Bone marrow (tissue), 2 donors: Measurements from ENCODE around the gene PRRT1B.
"Not testable (repeated sequence)": the region's sequence is repeated elsewhere in the genome, so short reads cannot be mapped to it uniquely, and the experiment has no call there.

ENCODE experiments used
- DNase-seq, 2 donors: peaks; one replicate each; lab custom pipeline; 2025; lab: John Stamatoyannopoulos, UW

PRRT1B gene

GRCh38 chr9:131522257-131523085 lies 22.9 kb upstream of the PRRT1B start:
- no peak for DNase-seq

GRCh38 chr9:131523086-131523388 lies 22.3 kb upstream of the PRRT1B start:
- DNase-seq: no peak

DNA sequence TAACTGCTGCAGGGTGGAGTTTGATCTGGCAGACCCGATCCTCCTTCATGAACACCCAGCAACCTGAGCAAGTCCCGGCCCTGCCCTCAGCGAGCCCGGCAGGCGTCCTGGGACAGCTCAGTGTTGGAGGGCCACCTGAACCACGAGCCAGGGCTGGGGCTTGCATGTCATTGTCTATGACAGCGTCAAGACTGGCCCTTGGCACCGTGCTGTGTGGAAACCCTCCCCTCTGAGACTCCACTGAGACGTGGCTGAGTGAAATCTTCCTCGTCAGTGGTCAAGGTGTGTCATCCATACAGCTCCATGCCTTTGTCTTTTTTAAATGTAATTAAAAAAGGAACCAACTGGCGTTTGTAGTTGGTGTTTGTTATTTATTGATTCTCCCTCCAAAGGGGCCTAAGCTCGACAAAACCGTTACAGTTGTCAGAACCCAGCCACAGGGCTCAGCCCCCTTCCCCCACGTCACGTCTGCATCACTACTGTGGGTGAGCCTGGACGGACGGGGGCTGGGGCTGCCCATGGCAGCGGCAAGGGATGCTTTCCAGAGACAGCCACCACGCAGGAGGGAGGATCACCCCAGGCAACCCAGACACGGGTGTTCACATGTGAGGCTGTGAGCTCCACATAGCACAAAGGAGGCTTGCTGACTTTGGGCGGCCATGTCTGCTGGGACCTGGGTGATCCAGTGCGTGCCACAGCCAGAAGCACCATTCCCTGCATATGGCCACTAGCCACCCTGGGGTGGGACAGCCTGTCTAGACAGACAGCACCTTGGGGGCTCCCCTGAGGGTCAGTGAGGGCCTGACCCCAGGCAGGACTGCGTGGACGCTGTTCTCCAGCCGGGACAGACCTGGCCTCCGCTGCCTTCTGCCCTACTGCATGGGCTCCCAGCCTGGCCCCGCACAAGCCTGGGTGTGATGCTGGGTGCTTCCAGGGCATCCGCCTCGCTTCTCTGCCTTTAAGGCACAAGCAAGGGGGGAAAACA lies 21.6 kb upstream of the PRRT1B start:
- DNase-seq: no peak

DNA sequence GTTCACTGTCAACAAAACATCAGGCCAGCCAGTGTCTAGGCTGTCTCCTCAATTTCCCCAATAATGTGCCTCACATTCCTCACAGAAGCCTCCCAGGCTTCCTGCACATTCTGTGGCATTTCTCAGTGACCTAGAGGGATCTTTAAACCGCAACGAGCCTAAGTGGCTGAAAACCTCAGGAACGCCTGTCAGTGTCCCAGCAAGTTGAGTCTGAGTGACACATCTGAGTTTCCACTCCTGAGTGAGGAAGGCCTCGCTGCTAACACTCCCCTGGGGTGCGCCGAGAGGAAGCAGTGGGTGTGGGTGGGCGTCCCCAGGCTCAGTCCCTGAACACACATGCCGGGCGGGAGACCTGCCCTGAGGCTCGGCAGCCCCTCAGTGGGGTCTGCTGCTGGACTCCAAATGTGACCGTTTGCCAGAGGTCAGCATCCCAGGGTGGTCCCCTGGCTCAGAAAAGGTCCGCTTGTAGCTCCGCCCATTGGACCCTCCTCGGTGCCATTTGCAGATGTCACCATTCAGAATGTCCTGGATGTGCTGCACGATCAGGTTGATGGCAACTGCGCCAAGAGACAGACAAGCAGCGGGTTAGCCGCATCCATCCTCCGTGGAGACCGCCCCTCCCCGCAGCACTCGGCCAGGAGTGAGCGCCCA lies 20.5 kb upstream of the PRRT1B start:
- DNase-seq: no peak

- no peak for DNase-seq
Observed at GRCh38 chr9:131525643-131526565, 19.4 kb upstream of the PRRT1B start.

DNA sequence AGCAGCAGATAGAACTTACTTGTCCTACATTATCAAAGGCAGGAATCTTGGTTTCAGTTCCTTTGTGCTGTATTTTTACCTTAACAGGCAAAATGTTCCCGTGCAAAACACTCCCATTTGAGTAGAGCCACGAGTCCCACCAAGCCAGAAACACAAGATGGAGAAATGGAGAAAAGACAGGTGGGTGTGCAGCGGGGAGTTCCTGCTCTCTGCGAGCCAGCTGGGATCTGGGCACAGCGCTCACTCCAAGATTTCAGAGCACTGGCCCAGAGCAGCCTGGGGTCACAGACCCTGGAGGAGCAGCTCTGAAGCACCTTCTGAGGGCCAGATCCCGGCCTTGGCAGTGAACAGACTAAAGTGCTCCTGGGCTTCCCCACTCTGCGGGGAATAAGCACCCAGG lies 17.1 kb upstream of the PRRT1B start:
- no peak for DNase-seq

- no peak for DNase-seq
Observed at GRCh38 chr9:131528886-131529505, 16.3 kb upstream of the PRRT1B start.

- DNase-seq: no peak
Observed at GRCh38 chr9:131529597-131530545, 15.5 kb upstream of the PRRT1B start.

- DNase-seq: no peak
Observed at GRCh38 chr9:131530546-131530919, 14.8 kb upstream of the PRRT1B start.

DNA sequence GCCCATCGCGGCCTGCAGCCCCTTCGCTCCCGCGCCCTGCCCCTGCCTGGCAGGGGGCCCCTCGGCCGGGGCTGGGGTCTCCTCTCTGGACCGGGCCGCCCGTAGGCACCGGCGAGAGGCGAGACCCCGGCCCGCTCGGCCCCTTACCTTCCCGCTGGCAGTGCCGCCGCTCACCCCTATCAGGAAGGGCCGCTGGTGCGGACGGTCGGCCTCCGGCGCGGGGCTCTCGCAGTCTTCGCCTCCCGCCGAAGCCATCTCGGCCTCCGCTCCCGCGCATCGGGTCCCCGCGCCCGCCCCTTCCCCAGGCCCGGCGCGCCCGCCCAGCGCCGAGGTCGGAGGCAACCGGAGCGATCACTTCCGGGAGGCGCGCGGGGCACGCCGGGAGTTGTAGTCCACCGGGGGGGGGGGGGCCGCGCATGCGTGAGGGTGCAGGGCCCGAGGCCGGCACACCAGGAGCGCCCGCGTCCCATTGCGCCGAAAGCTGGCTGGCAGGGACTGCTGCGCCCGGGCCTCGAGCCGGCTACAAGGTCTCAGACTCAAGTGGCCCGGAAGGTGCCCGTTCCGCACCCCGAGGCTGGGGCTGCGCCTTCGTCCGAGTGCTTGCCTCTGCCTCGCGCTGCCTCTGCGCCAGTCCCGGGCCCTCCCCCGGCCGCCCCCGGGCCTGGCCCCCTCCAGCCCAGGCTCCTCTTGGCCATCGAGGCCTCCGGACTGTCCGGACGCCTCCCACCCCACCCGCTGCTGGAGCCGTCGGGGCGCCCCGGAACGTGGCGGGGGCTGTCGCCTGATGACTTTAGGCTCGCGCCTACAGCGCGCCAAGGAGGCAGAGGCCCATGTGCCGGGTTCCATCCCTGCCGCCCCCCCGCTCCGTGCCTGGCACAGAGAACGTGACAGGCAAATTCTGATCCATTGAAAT lies 14.1 kb upstream of the PRRT1B start, which contains the start of gene UCK1:
UCK1 (minus strand) TSS at position 344 of the 913 bp plus-strand sequence; CDS start at position 255, 89 bp downstream.
- DNase-seq: peak; percentile 34 to 65

DNA sequence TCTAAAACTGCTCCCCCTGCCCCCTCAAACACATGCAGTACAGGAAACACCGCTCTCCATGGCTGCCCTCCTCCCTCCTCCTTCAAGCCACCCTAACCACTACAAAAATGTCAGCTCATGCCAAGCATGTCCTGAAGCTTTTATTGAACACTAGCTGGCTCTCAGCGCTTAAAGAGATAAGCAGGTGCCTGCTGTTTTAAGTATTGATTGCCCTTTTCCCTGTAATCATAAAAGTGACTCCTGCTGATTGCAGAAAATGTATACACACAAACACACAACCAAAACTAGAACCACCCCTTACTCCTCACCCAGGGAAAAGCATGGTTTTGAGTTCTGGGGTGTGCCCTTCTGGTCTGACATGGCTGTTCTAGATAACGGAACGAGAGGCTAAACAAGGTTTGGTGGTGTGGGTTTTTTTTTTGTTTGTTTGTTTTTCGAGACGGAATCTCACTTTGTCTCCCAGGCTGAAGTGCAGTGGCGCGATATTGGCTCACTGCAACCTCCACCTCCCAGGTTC lies 10.5 kb upstream of the PRRT1B start:
- DNase-seq: peak in 1 of 2 donors; percentile 40

DNA sequence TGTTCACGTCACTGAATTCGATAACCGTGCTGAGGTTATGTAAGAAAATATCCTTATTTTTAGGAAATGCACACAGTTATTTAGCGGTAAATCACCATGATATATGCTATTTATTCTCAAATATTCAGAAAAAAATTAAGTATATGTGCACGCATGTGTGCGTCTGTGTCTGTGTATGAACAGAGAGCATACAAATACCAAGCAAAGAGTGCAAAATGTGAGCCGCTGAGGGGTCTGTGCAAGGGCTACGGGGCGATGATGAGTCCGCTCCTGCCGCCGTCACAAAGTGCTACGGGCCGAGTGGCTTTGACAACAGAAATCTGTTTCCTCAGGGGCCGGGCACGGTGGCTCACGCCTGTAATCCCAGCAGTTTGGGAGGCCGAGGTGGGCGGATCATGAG lies 7.4 kb upstream of the PRRT1B start:
- DNase-seq: no peak

GRCh38 chr9:131539223-131539923 lies 6.0 kb upstream of the PRRT1B start:
- no peak for DNase-seq

- DNase-seq: no peak
Observed at GRCh38 chr9:131543141-131543540, 2.2 kb upstream of the PRRT1B start.

GRCh38 chr9:131545786-131546335 lies 538 bp downstream of the PRRT1B start:
- DNase-seq: no peak

DNA sequence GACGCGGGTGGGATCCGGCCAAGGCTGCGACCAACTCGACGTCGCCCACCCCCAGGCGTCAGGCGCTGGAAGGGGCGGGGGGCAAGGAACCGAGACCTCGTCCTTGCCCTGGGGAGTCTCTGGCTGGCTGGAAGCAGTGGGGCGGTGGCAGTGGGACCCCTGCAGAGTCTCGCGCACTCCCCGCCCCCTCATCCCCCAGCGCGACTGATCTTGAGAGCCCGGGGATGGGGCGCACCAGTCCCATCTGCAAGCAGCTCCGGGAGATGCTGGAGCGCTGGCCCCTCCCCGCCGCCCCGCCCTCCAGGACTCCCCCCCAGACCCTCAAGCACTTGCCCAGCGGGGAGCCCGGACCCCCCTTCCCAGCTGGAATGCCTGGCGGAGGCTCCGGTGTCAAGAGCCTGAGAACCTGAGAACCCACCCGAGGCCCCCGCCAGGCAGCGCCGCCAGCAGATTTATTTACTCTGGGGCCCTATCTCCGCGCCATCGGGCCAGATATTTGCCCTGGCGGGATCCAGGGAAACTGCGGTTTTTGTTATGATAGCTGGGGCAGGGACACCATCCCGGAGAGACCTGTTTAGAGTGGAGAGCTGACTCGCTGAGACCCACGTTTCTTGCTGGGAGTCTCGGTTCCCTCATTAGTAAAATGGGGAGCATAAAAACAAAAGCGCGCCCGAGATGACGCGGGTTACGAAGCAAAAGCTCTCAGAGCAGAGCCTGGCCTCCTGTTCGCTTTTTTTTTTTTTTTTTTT lies 1.2 kb downstream of the PRRT1B start:
- no peak for DNase-seq

DNA sequence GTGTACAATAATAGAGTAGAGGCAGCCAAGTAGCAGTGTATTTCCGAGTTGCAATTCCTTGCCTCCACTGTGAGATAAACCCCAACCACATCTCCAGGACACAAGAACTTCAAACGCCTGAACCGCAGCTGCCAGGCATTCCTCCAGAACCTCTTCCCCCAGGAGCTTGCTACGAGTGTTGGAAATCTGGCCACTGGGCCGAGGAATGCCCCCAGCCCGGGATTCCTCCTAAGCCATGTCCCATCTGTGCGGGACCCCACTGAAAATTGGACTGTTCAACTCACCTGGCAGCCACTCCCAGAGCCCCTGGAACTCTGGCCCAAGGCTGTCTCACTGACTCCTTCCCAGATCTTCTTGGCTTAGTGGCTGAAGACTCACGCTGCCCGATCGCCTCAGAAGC lies 3.9 kb downstream of the PRRT1B start:
- DNase-seq: not testable (repeated sequence)
